GM18873 (cell line): ENCODE data around the gene SACM1L.
"Not testable (repeated sequence)": the region's sequence is repeated elsewhere in the genome, so short reads cannot be mapped to it uniquely, and the experiment has no call there.

ENCODE experiments used
- ATAC-seq: cut with Tn5 transposase; IDR thresholded peaks from one replicate; pipeline ENCODE4 v1.9.1; 2021; ENCODE audit warnings: mild to moderate bottlenecking, moderate library complexity, moderate number of reproducible peaks; ENCODE audit not compliant: unreplicated experiment, low FRiP score

The SACM1L gene

DNA sequence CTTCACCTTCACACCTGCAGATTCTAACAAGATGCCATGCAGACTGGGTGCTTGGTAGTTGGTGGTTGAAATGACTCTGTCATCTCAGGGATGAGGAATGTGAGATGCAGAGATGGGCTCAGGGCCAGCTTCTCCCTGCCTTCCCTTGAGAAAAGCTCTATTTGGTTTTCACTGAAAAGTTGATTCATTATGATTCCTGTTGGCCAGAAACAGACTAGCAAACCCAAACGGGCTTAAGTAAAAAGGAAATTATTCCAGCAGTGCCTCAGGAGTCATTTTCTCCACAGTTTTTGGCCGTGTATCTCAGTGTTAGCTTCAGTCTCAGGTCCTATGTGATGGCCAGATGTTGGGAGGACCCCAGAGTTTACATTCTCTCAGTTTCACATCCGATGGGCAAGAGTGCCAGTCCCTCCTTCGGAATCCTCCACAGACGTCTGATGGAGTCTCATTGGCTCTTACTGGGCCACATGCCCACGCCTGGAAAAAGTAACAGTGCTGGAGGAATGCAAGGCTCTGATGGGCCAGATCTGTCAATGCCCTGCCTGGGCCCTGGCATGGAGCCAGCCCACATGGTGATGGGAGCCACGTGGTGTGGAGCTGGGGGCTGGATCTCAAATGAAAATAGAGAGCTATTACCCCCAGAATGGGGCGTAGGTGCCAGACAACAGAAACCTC is 22.3 kb upstream of the SACM1L start:
- ATAC-seq, result no peak

DNA sequence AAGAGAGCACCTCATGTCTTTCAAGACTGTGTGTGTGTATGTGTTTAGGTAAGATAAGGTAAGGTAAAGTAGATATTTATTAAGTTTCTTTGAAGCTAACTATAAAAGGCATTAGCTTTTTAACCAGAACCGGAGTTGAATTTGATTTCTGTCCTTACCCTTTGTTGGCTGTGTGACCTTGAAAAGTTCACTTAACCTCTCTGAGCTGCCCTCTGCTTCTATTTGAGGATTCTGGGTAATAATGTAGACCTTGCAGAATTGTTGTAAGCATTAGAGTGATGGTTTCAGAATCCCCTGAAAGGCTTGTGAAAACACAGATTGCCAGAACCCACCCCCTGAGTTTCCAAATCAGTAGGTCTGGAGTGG is 21.6 kb upstream of the SACM1L start:
- no peak for ATAC-seq

DNA sequence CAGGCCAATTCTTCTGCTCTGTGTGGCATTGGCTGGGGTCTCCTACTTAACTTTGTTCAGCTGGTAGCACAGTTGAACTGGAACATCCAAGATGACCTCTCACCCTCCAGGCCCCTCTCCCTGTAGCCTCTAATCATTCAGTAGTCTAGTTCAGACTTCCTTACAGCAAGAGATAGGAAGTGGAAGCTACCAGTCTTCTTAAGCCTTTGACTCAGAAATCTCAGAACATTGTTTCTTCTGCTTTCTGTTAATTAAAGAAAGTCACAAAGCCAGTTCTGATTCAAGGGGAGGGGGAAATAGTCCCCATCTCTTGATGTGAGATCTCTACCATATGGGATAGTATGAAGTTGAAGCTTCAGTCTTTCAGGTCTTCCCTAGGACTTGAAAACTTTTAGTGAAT is 18.8 kb upstream of the SACM1L start:
- no peak for ATAC-seq

DNA sequence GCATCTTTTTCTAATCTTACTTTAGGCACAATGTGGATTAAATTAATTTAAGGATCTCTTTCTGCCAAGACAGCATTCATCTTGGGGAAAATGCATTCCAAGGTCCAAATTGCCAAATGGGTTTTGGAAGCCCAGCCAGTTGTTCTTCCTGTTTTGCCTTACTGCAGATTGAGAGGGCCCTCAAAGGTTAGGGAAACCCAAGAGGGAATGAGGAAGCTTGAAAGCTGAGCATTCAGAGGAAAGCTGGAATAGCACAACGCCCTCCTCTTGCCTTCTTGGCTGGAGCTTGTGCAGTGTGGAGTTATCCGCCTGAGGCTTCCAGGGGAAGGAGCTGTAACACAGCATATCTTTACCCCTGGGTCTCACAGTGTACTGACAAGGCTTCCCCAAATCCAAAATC is 18.2 kb upstream of the SACM1L start:
- ATAC-seq, result no peak

GRCh38 chr3:45673273-45673672 is 15.9 kb upstream of the SACM1L start:
- no peak for ATAC-seq

- no peak for ATAC-seq
Measured at GRCh38 chr3:45676325-45677032, 12.7 kb upstream of the SACM1L start.

DNA sequence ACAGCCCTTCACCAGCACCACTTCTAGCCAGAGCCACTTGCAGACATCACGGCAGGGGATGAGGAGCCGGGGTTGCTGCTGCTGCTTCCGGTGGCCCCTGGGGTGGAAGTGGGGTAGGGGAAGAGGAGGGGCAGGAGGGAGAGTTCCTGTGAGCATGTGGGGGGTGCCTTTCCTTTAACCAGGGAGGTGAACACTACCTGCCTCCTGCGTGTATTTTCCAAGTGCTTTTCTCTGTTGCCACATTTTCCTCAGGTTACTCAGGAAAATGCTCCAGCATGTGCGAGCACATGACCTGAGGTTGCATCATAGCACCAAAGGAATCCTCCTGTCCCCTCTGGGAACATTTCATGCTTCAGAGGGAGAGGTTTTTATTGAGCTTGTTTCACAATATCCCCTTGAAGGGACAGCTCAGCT is 12.2 kb upstream of the SACM1L start:
- ATAC-seq, result no peak

GRCh38 chr3:45677841-45678240 is 11.4 kb upstream of the SACM1L start:
- ATAC-seq, result no peak

DNA sequence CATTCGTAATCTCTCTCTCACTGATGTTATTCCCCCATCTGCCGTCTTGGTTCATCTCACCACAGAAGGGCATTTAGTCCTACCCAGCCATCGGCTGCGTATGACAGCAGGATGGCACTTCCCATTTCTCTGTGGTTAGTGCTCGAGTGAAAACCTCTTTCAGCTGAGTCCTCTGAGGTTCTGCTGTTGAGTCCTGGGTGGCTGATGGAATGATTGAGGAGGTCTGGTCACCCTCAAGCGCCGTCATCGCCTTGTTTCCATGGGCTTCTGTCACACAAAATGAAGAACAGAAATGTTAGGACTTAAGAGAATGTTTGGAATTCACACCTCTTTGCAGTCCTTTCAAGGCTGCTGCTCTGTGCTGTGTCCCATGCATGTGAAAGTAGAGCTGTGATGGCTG is 9.4 kb upstream of the SACM1L start:
- no peak for ATAC-seq

- no peak for ATAC-seq
Measured at GRCh38 chr3:45681221-45681620, 8.0 kb upstream of the SACM1L start.

- no peak for ATAC-seq
Measured at GRCh38 chr3:45681846-45682245, 7.3 kb upstream of the SACM1L start.

- ATAC-seq, result no peak
Measured at GRCh38 chr3:45682311-45682710, 6.9 kb upstream of the SACM1L start.

- ATAC-seq, result no peak
Measured at GRCh38 chr3:45682786-45683185, 6.4 kb upstream of the SACM1L start.

GRCh38 chr3:45683417-45684326 is 5.5 kb upstream of the SACM1L start:
- ATAC-seq, result no peak

DNA sequence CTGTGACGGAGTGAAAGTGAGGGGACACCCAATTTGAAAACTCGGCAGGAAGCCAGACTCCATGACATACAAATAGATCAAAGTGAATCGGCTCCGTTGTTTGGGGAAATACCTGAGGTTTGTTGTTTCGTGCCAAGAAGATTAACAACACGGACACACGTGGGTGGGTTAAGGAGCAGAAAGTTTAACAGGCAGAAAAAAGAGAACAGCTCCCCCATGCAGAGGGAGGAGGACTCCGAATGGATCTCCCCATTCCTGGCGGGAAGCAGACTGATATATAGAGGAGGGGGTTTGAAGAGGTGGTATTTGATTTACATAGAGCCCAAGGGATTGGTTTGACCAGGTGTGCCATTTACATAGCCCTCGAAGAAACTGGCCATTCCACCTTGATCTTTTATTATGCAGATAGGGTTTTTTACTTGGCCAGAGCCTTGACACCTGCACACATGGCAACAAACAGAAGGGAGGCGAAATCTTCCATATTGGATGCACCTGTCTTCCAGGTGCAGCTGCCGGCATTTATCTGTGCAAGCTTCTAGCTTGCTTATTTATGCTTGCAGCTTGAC is 4.8 kb upstream of the SACM1L start:
- no peak for ATAC-seq

- not testable (repeated sequence) for ATAC-seq
Measured at GRCh38 chr3:45685722-45686121, 3.5 kb upstream of the SACM1L start.

- ATAC-seq, result no peak
Measured at GRCh38 chr3:45686850-45687249, 2.3 kb upstream of the SACM1L start.

- ATAC-seq, result no peak
Measured at GRCh38 chr3:45687828-45688193, 1.4 kb upstream of the SACM1L start.

DNA sequence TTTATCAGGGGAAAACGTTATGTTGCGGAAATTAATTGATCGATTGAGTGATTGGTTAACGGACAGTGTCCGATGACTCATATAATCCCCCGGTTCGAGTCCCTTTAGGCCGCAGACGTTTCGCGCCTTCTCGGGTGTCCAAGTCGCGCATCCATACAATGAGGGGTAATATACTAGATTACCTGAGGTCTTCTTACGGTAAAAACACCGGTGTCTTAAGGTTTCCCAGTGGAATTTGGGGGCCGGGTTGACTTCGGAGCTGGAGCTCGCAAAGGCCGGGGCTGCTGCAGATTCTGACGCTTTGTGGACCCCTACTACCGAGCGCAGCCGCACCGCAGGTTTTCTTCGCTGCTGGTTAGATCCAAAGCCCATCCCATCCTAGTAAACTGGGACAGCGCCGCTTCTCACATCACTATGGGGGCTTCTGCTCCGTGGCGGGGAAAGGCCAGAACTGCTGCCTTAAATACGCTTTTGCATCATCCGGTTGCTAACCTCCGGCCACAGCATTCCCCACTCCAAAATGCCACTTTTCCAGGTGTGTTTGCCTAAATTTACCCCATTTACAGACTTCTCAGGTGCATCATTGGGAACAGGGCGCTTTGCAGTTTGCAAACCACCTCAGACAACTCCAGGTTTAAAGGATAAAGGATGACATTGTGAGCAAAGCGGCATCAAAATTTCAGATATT is 858 bp upstream of the SACM1L start:
- ATAC-seq, result no peak

- ATAC-seq, result no peak
Measured at GRCh38 chr3:45689787-45690145, 570 bp downstream of the SACM1L start.
